Naive B cell (primary cell): ENCODE results near the gene LPP. TPM values are rescaled to one million over a fixed set of nuclear protein-coding genes. Genes with fewer than 3 reads are reported as not detected.
A peak's percentile ranks its signal among the peaks of the same experiment; 100 is the strongest.

Experiments used
- ATAC-seq, 2 donors: fragments of 150-1000 bp; cut with Tn5 transposase; 2 replicates each; pipeline ENCODE4 v1.10.0; 2021; ENCODE audit warnings: low read depth in 2 of 2, mild to moderate bottlenecking in 2 of 2, moderate library complexity in 2 of 2
- DNase-seq: peaks from one replicate; pipeline ENCODE4 v3.0.0; 2022
- H3K27ac Mint-ChIP-seq, 6 donors: one replicate each; pipeline ENCODE4 v1.8.0; 2020 to 2022; ENCODE audit warnings: mild to moderate bottlenecking in 6 of 6, mixed read lengths in 6 of 6, moderate library complexity in 5 of 6, inconsistent platforms in 2 of 6
- H3K27me3 Mint-ChIP-seq, 3 donors: one replicate each; pipeline ENCODE4 v1.8.0; 2021 to 2022; ENCODE audit warnings: mixed read lengths in 3 of 3, mild to moderate bottlenecking in 1 of 3
- H3K36me3 Mint-ChIP-seq, 2 donors: one replicate each; pipeline ENCODE4 v1.8.0; 2020 to 2022; ENCODE audit warnings: mixed read lengths in 2 of 2, inconsistent platforms in 1 of 2, mild to moderate bottlenecking in 1 of 2
- H3K4me1 Mint-ChIP-seq, 3 donors: one replicate each; pipeline ENCODE4 v1.8.0; 2020 to 2022; ENCODE audit warnings: mixed read lengths in 3 of 3, inconsistent platforms in 1 of 3, mild to moderate bottlenecking in 1 of 3, moderate library complexity in 1 of 3
- H3K4me3 Mint-ChIP-seq, 8 donors: one replicate each; pipeline ENCODE4 v1.8.0; 2020 to 2022; ENCODE audit warnings: mild to moderate bottlenecking in 8 of 8, mixed read lengths in 8 of 8, moderate library complexity in 8 of 8, inconsistent platforms in 2 of 8
- H3K9me3 Mint-ChIP-seq, 7 donors: one replicate each; pipeline ENCODE4 v1.8.0; 2020 to 2022; ENCODE audit warnings: mixed read lengths in 7 of 7, mild to moderate bottlenecking in 5 of 7, inconsistent platforms in 2 of 7, moderate library complexity in 1 of 7
- polyA plus RNA-seq, 6 donors: library from polyadenylated mRNA; unstranded; fragments of 300-500 nt; fragmentation: Illumina TruSeq; gene quantifications; one replicate each; pipeline ENCODE4 v1.2.3, GENCODE V29; 2021; ENCODE audit warnings: low read depth in 6 of 6

LPP gene
- polyA plus RNA-seq, 6 donors from 2014 or later, result 9.6 to 58.6 (median 25.4) TPM

DNA sequence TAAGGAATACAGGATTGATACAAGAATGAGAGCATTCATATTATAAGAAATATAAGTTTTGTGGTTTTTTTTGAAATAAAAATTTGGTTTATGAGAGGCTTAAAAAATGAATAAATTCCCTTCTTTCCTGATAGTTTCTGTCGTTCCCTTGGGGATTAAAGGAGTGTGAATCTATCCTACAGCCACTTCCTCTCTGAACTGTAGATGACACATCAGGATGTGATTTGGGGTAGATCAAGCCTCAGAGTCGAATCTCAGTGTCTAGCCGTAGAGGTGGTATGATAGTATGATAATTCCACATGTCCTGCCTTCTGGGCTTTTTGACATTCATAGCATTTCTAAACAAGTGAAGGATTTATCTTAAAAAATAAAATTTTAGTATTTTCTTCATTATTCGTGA, 343.1 kb downstream of the LPP start:
- no peaks in the 10 kb centered on the region for H3K27me3 Mint-ChIP-seq
- H3K36me3 Mint-ChIP-seq, result peaks cover 0 to 17% of the 10 kb centered on the region in 2 donors
- DNase-seq, result no peak
- no peak overlapping the region for H3K4me3 Mint-ChIP-seq
- peaks cover 8 to 31% (median 30%) of the 10 kb centered on the region in 3 donors for H3K4me1 Mint-ChIP-seq
- H3K27ac Mint-ChIP-seq, result no peak overlapping the region
- H3K9me3 Mint-ChIP-seq, result peaks cover 0 to 4% (median 1%) of the 10 kb centered on the region in 7 donors
- ATAC-seq, result no peak

GRCh38 chr3:188503647-188504046, 349.7 kb downstream of the LPP start:
- ATAC-seq (no peak), DNase-seq (no peak)
- Mint-ChIP-seq H3K36me3 (peaks cover 30 to 36% of the 10 kb centered on the region in 2 donors), H3K4me3 (no peak overlapping the region), H3K9me3 (peaks cover 17 to 42% (median 32%) of the 10 kb centered on the region in 7 donors), H3K27ac (peak overlapping the region in 1 of 6 donors; percentile 14), H3K27me3 (no peaks in the 10 kb centered on the region), H3K4me1 (peaks cover 16 to 27% (median 25%) of the 10 kb centered on the region in 3 donors)

- Mint-ChIP-seq H3K4me1 (peaks cover 24 to 33% (median 32%) of the 10 kb centered on the region in 3 donors), H3K36me3 (peaks cover 30% of the 10 kb centered on the region in 2 donors), H3K9me3 (peaks cover 17 to 42% (median 32%) of the 10 kb centered on the region in 7 donors), H3K27me3 (no peaks in the 10 kb centered on the region), H3K27ac (peak overlapping the region in 3 of 6 donors; percentile 0 to 84 (median 7)), H3K4me3 (peak overlapping the region in 1 of 8 donors; percentile 5)
- ATAC-seq (no peak), DNase-seq (no peak)
These were observed 351.2 kb downstream of the LPP start for GRCh38 chr3:188505151-188505550.

- H3K4me3 Mint-ChIP-seq, result no peak overlapping the region
These were observed 352.0 kb downstream of the LPP start for GRCh38 chr3:188505911-188506310.

GRCh38 chr3:188506446-188506845, 352.5 kb downstream of the LPP start:
- no peak for DNase-seq
- H3K36me3 Mint-ChIP-seq, result peaks cover 30% of the 10 kb centered on the region in 2 donors
- no peaks in the 10 kb centered on the region for H3K27me3 Mint-ChIP-seq
- H3K9me3 Mint-ChIP-seq, result peaks cover 17 to 42% (median 30%) of the 10 kb centered on the region in 7 donors
- peak overlapping the region in 1 of 8 donors; percentile 60 for H3K4me3 Mint-ChIP-seq
- no peak for ATAC-seq
- H3K27ac Mint-ChIP-seq, result no peak overlapping the region
- H3K4me1 Mint-ChIP-seq, result peaks cover 32 to 40% (median 37%) of the 10 kb centered on the region in 3 donors

More at GRCh38 chr3:188505911-188506310, 352.0 kb downstream of the LPP start:
- Mint-ChIP-seq H3K9me3 (peaks cover 17 to 42% (median 30%) of the 10 kb centered on the region in 7 donors), H3K27me3 (no peaks in the 10 kb centered on the region), H3K27ac (peak overlapping the region in 1 of 6 donors; percentile 7), H3K4me1 (peaks cover 32 to 39% (median 37%) of the 10 kb centered on the region in 3 donors), H3K36me3 (peaks cover 30% of the 10 kb centered on the region in 2 donors)
- DNase-seq, result no peak
- ATAC-seq, result no peak

DNA sequence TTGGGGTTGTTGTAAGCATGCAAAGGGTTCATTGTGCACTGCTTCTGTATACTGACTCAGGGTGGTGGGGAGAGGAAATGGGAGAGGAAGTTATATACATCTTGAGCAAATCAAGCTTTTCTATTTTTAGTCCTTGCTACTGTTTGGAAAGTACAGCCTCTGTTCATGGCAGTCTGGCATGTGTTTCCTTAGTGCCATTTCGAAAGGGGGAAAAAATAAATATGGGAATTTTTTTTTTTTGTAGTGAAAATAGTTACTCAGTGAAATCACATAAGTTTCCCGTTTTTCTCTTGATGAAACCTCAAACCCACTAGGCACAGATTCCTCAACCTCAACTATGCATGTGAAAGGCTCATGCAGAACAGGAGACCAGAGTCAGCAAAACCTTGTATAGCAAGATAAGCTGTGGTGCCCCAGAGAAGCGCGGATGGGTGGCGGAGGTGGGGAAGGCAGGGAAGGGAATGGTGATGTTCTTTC, 353.3 kb downstream of the LPP start:
- peak; percentile 9 for DNase-seq
- Mint-ChIP-seq H3K27ac (peak overlapping the region in 4 of 6 donors; percentile 13 to 81 (median 25)), H3K27me3 (no peaks in the 10 kb centered on the region), H3K36me3 (peaks cover 30 to 31% of the 10 kb centered on the region in 2 donors), H3K4me3 (peak overlapping the region in 7 of 8 donors; percentile 32 to 83 (median 60)), H3K9me3 (peaks cover 17 to 38% (median 25%) of the 10 kb centered on the region in 7 donors), H3K4me1 (peaks cover 32 to 46% (median 37%) of the 10 kb centered on the region in 3 donors)
- peak; percentile 72 to 82 for ATAC-seq

DNA sequence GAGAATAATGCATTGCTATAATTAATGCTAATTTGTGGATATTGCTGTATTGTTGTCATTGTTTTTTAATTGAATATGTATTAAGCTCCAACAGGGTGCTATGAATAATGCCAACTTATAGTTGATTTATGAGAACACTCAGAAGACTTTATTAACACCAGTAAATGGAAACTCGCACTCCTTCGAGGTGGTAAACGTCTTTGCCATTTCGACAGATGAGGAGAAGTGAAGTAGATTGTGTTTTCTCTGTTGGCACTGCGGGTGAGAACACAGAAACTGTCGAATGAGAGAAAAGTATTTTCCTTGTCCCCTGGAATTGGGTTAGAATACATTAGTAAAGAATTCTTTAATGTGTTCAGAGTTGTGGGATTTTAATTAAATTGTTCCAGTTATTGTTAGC, 354.5 kb downstream of the LPP start:
- peaks cover 16 to 31% (median 23%) of the 10 kb centered on the region in 7 donors for H3K9me3 Mint-ChIP-seq
- peaks cover 28 to 29% of the 10 kb centered on the region in 2 donors for H3K36me3 Mint-ChIP-seq
- peaks cover 32 to 46% (median 37%) of the 10 kb centered on the region in 3 donors for H3K4me1 Mint-ChIP-seq
- ATAC-seq (no peak), DNase-seq (no peak)
- H3K27me3 Mint-ChIP-seq, result no peaks in the 10 kb centered on the region
- peak overlapping the region in 2 of 8 donors; percentile 5 to 51 for H3K4me3 Mint-ChIP-seq
- peak overlapping the region in 2 of 6 donors; percentile 2 to 72 for H3K27ac Mint-ChIP-seq

- Mint-ChIP-seq H3K27ac (no peak overlapping the region), H3K36me3 (peaks cover 19 to 20% of the 10 kb centered on the region in 2 donors), H3K9me3 (peaks cover 8 to 23% (median 14%) of the 10 kb centered on the region in 7 donors), H3K4me3 (peak overlapping the region in 1 of 8 donors; percentile 3), H3K27me3 (no peaks in the 10 kb centered on the region), H3K4me1 (peaks cover 36 to 52% (median 41%) of the 10 kb centered on the region in 3 donors)
- ATAC-seq, result no peak
- DNase-seq, result no peak
These were observed 355.4 kb downstream of the LPP start for GRCh38 chr3:188509316-188509715.

DNA sequence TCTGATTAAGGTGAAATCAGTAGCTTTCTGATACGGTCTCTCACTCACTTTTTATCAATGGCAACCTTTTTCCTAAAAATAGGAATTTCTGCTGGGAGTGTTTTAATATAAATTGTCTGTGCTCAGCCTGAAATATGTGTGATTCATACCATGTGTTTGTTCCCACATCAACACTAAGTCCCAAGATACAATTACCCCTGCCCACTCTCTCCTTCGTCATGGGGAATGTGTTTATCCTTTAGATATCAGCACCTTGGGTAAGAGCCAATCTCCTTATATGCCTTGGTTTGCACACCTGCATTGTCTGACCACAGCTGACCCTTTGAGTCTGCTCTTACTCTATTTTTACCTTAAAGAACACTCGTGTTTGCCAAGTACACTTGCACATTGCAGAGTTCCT, 356.4 kb downstream of the LPP start:
- Mint-ChIP-seq H3K4me1 (peaks cover 36 to 48% (median 38%) of the 10 kb centered on the region in 3 donors), H3K27ac (peak overlapping the region in 1 of 6 donors; percentile 56), H3K27me3 (no peaks in the 10 kb centered on the region), H3K36me3 (peaks cover 10 to 11% of the 10 kb centered on the region in 2 donors), H3K9me3 (peaks cover 1 to 12% (median 6%) of the 10 kb centered on the region in 7 donors), H3K4me3 (peak overlapping the region in 1 of 8 donors; percentile 6)
- DNase-seq (no peak), ATAC-seq (no peak)

DNA sequence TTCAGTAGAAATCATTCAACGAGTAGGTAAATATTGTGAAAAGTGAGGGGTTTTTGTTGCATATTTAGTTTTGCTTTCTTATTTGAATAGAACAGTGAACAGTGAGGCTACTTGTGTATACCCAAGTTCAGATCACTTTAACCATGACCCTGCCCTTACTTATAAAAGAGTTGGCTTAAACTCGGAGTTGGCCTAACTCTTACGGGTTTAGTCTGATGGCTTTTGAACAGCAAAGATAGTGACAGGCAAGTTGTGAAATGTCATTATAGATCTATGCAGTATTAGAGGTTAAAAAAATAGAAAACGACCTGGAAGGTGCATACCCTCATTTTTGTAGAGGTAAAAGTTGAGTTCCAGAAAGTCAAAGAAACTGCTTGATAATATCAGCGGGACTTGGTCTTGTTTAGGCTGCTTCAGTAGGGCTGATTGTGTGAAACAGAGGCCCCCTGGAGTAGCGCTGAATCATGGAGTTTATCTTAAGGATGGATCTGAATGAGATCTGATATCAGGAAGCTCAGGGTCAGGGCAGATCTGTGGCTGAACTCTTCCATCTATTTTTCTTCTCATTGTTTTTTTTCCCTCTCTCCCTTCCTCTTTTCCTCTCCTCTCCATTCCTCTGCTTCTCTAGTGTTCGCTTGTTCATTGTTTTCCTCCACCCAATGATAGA, 359.8 kb downstream of the LPP start:
- peaks cover 15 to 27% (median 20%) of the 10 kb centered on the region in 3 donors for H3K4me1 Mint-ChIP-seq
- H3K4me3 Mint-ChIP-seq, result no peak overlapping the region
- peak overlapping the region in 1 of 6 donors; percentile 11 for H3K27ac Mint-ChIP-seq
- peaks cover 0 to 13% of the 10 kb centered on the region in 2 donors for H3K36me3 Mint-ChIP-seq
- H3K9me3 Mint-ChIP-seq, result peaks cover 0 to 10% (median 0%) of the 10 kb centered on the region in 7 donors
- ATAC-seq (no peak), DNase-seq (no peak)
- no peaks in the 10 kb centered on the region for H3K27me3 Mint-ChIP-seq

DNA sequence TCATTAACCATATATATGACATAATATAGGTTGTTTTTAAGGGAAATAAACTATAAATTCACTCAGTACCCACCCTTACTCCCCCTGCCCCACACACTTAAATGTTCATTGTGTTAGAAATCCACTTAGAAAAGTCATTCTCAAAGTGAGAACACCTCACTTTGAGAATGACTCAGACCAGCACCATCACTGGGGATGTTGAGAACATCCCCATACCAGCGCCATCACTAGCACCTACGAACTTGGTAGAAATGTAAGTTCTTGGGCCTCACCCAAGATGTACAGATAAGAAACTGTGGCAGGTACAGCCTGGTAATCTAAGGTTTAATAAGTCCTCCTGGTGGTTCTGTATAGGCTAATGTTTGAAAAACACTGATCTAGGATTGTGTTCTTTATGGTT, 362.6 kb downstream of the LPP start:
- ATAC-seq (no peak), DNase-seq (no peak)
- Mint-ChIP-seq H3K4me1 (peaks cover 10 to 22% (median 13%) of the 10 kb centered on the region in 3 donors), H3K27ac (no peak overlapping the region), H3K27me3 (no peaks in the 10 kb centered on the region), H3K4me3 (no peak overlapping the region), H3K36me3 (peaks cover 0 to 20% of the 10 kb centered on the region in 2 donors), H3K9me3 (peaks cover 0 to 10% (median 0%) of the 10 kb centered on the region in 7 donors)

- no peak for DNase-seq
- Mint-ChIP-seq H3K4me3 (no peak overlapping the region), H3K4me1 (peaks cover 10 to 23% (median 16%) of the 10 kb centered on the region in 3 donors), H3K9me3 (peaks cover 0 to 10% (median 0%) of the 10 kb centered on the region in 7 donors), H3K27me3 (no peaks in the 10 kb centered on the region), H3K36me3 (peaks cover 0 to 15% of the 10 kb centered on the region in 2 donors), H3K27ac (no peak overlapping the region)
- ATAC-seq, result no peak
These were observed 364.5 kb downstream of the LPP start for GRCh38 chr3:188518416-188518815.

- Mint-ChIP-seq H3K4me3 (no peak overlapping the region), H3K27ac (no peak overlapping the region)
- ATAC-seq, result no peak
These were observed 365.0 kb downstream of the LPP start for GRCh38 chr3:188518835-188519452.

More at GRCh38 chr3:188518835-188519452, 365.0 kb downstream of the LPP start:
- H3K9me3 Mint-ChIP-seq, result peaks cover 0 to 10% (median 0%) of the 10 kb centered on the region in 7 donors
- DNase-seq, result no peak
- no peaks in the 10 kb centered on the region for H3K27me3 Mint-ChIP-seq
- peaks cover 4 to 17% of the 10 kb centered on the region in 2 donors for H3K36me3 Mint-ChIP-seq
- H3K4me1 Mint-ChIP-seq, result peaks cover 11 to 25% (median 18%) of the 10 kb centered on the region in 3 donors
